ENCODE measurements around the gene HCN4.

DNA sequence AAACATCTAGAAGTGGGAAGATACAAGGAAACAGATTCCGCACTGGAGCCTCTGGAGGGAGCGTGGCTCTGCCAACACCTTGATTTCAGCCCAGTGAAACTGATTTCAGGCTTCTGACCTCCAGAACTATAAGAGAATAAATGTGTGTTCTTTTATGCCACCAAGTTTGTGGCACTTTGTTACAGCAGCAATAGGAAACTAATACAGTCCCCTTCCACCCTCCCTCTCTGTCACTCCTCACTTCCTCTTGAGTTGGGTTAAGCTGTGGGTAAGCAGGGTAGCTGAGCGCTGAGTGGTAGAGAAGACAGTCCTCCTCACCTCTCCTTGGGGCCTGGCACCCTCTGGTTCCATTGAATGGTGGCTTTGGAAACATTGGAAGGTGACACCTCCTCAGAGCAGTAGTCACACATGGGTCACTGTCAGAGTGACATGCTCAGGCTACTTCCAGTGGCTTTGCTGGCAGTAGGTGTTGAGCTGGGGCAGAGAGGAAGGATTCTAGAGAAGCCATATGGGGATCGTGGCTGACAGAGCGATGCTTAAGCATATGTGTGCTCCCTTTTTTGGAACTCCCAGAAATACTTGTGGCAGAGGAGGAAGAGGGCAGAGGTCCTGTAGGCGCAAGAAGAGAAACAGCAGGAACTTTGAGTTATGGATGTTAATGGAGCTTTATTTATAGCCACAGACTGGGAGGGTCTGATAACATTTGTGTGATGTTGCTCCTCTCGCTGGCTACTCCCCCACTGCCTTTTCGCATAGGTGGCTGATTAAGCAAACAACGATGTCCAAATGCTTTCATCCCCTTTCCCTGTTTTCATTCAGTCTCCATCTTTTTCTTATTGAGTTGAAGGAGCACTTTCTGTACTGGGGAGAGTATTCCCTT is 14.8 kb upstream of the HCN4 start:
- TF ChIP-seq, protein P1, sequence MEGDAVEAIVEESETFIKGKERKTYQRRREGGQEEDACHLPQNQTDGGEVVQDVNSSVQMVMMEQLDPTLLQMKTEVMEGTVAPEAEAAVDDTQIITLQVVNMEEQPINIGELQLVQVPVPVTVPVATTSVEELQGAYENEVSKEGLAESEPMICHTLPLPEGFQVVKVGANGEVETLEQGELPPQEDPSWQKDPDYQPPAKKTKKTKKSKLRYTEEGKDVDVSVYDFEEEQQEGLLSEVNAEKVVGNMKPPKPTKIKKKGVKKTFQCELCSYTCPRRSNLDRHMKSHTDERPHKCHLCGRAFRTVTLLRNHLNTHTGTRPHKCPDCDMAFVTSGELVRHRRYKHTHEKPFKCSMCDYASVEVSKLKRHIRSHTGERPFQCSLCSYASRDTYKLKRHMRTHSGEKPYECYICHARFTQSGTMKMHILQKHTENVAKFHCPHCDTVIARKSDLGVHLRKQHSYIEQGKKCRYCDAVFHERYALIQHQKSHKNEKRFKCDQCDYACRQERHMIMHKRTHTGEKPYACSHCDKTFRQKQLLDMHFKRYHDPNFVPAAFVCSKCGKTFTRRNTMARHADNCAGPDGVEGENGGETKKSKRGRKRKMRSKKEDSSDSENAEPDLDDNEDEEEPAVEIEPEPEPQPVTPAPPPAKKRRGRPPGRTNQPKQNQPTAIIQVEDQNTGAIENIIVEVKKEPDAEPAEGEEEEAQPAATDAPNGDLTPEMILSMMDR (conservative IDR thresholded peaks at IDR 0.05; ENCODE audit: low read depth in 2 of 2) = no peak
- TF ChIP-seq NANOG (IDR thresholded peaks at IDR 0.05; ENCODE audit: borderline replicate concordance) (no peak), EZH2 (IDR thresholded peaks at IDR 0.05; ENCODE audit: low read depth, unreplicated experiment) (no peak), POLR2AphosphoS5 (IDR thresholded peaks at IDR 0.05; ENCODE audit: low read depth) (no peak), CREB1 (CRISPR knock-in tag; IDR thresholded peaks at IDR 0.05; ENCODE audit: low read depth) (no peak), ZNF114 (CRISPR knock-in tag; IDR thresholded peaks at IDR 0.05) (no peak), EZH2phosphoT487 (IDR thresholded peaks at IDR 0.05; ENCODE audit: unreplicated experiment) (no peak), JUNB (IDR thresholded peaks at IDR 0.05; ENCODE audit: unreplicated experiment) (no peak), ZNF331 (CRISPR knock-in tag; IDR thresholded peaks at IDR 0.05; ENCODE audit: low read depth) (no peak)
- TF ChIP-seq, protein P2, sequence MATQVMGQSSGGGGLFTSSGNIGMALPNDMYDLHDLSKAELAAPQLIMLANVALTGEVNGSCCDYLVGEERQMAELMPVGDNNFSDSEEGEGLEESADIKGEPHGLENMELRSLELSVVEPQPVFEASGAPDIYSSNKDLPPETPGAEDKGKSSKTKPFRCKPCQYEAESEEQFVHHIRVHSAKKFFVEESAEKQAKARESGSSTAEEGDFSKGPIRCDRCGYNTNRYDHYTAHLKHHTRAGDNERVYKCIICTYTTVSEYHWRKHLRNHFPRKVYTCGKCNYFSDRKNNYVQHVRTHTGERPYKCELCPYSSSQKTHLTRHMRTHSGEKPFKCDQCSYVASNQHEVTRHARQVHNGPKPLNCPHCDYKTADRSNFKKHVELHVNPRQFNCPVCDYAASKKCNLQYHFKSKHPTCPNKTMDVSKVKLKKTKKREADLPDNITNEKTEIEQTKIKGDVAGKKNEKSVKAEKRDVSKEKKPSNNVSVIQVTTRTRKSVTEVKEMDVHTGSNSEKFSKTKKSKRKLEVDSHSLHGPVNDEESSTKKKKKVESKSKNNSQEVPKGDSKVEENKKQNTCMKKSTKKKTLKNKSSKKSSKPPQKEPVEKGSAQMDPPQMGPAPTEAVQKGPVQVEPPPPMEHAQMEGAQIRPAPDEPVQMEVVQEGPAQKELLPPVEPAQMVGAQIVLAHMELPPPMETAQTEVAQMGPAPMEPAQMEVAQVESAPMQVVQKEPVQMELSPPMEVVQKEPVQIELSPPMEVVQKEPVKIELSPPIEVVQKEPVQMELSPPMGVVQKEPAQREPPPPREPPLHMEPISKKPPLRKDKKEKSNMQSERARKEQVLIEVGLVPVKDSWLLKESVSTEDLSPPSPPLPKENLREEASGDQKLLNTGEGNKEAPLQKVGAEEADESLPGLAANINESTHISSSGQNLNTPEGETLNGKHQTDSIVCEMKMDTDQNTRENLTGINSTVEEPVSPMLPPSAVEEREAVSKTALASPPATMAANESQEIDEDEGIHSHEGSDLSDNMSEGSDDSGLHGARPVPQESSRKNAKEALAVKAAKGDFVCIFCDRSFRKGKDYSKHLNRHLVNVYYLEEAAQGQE (IDR thresholded peaks at IDR 0.05; ENCODE audit: unreplicated experiment) = no peak
- TF ChIP-seq, protein P3, sequence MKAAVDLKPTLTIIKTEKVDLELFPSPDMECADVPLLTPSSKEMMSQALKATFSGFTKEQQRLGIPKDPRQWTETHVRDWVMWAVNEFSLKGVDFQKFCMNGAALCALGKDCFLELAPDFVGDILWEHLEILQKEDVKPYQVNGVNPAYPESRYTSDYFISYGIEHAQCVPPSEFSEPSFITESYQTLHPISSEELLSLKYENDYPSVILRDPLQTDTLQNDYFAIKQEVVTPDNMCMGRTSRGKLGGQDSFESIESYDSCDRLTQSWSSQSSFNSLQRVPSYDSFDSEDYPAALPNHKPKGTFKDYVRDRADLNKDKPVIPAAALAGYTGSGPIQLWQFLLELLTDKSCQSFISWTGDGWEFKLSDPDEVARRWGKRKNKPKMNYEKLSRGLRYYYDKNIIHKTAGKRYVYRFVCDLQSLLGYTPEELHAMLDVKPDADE (IDR thresholded peaks at IDR 0.05) = no peak

Data from GM23338 (cell line).